HPDE6-E6E7 (cell line): ENCODE data around the gene NTNG1.
"Not testable (repeated sequence)": the region's sequence is repeated elsewhere in the genome, so short reads cannot be mapped to it uniquely, and the experiment has no call there.

Experiments used
- DNase-seq: peaks from one replicate; pipeline ENCODE4 v3.0.0; 2011; ENCODE audit warnings: missing footprints; ENCODE audit errors: extremely low spot score

Gene NTNG1

GRCh38 chr1:107196973-107197562, 56.2 kb downstream of the NTNG1 start:
- no peak for DNase-seq

- DNase-seq, result no peak
Observed at GRCh38 chr1:107198561-107198960, 57.7 kb downstream of the NTNG1 start.

GRCh38 chr1:107200631-107201030, 59.8 kb downstream of the NTNG1 start:
- DNase-seq, result no peak

GRCh38 chr1:107202007-107202406, 61.2 kb downstream of the NTNG1 start:
- DNase-seq, result no peak

- DNase-seq, result no peak
Observed at GRCh38 chr1:107213225-107213624, 72.4 kb downstream of the NTNG1 start.

GRCh38 chr1:107220036-107220435, 79.2 kb downstream of the NTNG1 start:
- DNase-seq, result no peak

- DNase-seq, result no peak
Observed at GRCh38 chr1:107225706-107226105, 84.9 kb downstream of the NTNG1 start.

GRCh38 chr1:107228704-107229371, 88.0 kb downstream of the NTNG1 start:
- peak; percentile 1 for DNase-seq

GRCh38 chr1:107229711-107230110, 88.9 kb downstream of the NTNG1 start:
- no peak for DNase-seq

- no peak for DNase-seq
Observed at GRCh38 chr1:107230121-107230520, 89.3 kb downstream of the NTNG1 start.

- no peak for DNase-seq
Observed at GRCh38 chr1:107231291-107231690, 90.5 kb downstream of the NTNG1 start.

- DNase-seq, result no peak
Observed at GRCh38 chr1:107232426-107232825, 91.6 kb downstream of the NTNG1 start.

GRCh38 chr1:107236760-107237159, 95.9 kb downstream of the NTNG1 start:
- not testable (repeated sequence) for DNase-seq

- no peak for DNase-seq
Observed at GRCh38 chr1:107243461-107243860, 102.6 kb downstream of the NTNG1 start.

- no peak for DNase-seq
Observed at GRCh38 chr1:107244709-107245500, 104.1 kb downstream of the NTNG1 start.

GRCh38 chr1:107246775-107247345, 106.0 kb downstream of the NTNG1 start:
- no peak for DNase-seq

- no peak for DNase-seq
Observed at GRCh38 chr1:107247679-107248078, 106.8 kb downstream of the NTNG1 start.

GRCh38 chr1:107250169-107250568, 109.3 kb downstream of the NTNG1 start:
- no peak for DNase-seq

GRCh38 chr1:107251083-107251482, 110.2 kb downstream of the NTNG1 start:
- no peak for DNase-seq

GRCh38 chr1:107251839-107252238, 111.0 kb downstream of the NTNG1 start:
- no peak for DNase-seq

GRCh38 chr1:107252271-107252670, 111.4 kb downstream of the NTNG1 start:
- DNase-seq, result no peak

GRCh38 chr1:107254306-107254705, 113.5 kb downstream of the NTNG1 start:
- no peak for DNase-seq

GRCh38 chr1:107255469-107255868, 114.6 kb downstream of the NTNG1 start:
- DNase-seq, result no peak
